NK-92 (cell line): ENCODE data around the gene SUN1.
A peak's percentile ranks its signal among the peaks of the same experiment; 100 is the strongest.

ENCODE experiments used
- DNase-seq: peaks from one replicate; lab custom pipeline; 2025; ENCODE audit not compliant: unreplicated experiment; lab: John Stamatoyannopoulos, UW

SUN1 gene

DNA sequence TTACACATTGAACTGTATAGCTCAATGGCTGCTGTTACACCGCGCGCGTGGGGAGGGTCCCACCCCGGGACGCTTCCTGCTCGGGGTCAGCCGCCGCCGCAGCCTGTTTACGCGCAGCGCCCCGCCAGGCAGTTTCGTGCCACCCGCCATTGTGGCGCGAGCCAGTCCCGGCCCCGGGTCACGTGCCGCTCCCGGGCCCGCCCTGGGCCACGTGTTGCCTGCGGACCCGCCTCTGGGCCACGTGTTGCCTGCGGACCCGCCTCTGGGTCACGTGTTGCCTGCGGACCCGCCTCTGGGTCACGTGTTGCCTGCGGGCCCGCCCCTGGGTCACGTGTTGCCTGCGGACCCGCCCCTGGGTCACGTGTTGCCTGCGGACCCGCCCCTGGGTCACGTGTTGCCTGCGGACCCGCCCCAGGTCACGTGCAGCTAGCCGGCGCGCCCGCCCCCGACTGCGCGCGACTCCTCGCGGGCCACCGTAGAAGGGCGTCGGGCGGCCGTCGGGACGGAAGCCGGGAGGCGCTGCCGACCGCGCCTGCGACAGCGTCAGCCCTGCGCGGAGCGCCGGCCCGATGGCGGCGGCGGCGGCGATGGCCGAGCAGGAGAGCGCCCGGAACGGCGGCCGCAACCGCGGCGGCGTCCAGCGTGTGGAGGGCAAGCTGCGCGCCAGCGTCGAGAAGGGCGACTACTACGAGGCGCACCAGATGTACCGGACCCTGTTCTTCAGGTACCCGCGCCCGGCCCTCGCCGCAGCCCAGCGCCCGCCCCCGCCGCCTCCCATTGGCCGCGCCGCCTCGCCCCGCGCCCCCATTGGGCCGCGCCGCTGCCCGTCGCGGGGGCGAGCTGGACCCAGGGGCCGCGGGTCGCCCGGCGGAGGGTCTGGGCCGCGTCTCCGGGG is 44.0 kb downstream of the SUN1 start, which contains the start of gene GET4:
GET4 (plus strand) TSS at position 478 of the 895 bp plus-strand sequence; CDS start at position 570, 92 bp downstream.
- DNase-seq: peak; percentile 85

DNA sequence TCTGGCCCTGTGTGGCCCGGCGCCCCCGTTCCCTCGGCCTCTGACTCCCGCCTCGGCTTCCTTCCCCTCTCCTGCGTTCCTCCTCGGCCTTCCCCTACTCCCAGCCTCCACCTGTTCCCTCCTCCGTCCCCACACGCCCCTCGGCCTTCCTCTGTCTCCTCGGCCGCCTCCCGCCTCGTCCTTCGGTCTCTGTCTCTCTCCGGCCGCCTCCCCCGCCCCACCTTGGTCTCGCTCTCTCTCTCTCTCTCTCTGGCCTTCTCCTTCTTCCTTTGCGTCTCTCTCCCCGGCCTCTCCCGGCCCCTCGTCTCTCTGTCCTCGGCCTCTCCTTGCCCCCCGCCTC is 44.7 kb downstream of the SUN1 start:
- DNase-seq: no peak

DNA sequence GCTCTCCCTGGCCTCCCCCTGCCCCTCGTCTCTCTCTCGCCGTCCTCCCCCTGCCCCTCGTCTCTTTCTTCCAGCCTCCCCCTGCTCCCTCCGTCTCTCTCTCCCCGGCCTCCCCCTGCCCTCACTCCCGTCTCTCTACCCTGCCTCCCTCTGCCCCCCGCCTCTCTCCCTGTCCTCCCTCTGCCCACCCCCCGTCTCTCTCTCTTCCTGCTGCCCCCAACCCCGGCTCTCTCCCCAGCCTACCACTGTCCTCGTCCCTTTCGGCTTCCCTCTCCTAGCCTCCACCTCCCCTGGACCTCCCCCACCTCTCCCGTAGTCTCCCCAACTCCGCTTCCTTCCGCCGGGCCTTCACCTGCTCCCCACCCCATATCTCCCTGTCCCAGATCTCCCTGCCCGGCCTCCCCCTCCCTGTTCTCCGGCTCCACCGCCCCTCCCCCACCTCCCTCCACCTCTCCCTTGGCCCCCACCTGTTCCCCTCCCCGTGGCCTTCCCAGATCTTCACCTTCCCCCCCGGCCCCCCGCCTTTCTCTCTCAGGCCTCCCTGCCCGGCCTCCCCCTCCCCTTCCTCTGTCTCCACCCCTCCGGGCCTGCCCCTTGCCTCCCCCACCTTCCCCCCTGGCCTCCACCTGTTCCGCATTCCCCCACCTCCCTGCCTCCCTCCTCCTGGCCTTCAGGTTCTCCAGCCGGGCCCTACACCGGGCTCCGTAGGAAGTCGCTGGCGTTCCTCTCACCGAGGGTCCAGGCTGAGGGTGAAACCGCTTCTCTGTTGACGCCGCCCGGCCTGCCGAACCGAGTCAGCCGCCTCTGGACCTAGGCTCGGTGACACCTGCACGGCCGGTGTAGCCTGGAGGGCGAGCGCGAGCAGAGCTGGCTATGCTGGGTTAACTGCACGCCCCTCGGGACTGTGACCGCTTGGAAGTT is 45.3 kb downstream of the SUN1 start:
- DNase-seq: no peak

DNA sequence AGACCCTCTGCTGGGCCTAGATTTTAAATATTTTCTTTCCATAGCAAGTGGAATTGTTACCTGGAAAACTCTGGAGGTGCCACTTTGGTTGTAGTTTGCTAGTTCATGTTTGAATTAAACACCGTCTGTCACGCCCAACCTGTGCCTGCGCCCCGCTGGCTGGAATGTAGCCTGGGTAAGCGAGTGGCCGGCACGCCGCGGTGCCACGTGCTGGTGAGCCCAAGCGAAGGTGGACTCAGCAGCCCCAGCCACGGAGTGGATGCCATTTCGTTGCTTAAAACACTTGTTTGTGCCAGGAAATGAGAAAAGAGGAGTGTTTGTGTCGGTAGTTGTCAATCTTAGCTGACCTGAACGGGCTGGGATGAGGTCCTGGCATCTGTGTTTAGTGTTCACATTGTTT is 46.8 kb downstream of the SUN1 start:
- no peak for DNase-seq

DNA sequence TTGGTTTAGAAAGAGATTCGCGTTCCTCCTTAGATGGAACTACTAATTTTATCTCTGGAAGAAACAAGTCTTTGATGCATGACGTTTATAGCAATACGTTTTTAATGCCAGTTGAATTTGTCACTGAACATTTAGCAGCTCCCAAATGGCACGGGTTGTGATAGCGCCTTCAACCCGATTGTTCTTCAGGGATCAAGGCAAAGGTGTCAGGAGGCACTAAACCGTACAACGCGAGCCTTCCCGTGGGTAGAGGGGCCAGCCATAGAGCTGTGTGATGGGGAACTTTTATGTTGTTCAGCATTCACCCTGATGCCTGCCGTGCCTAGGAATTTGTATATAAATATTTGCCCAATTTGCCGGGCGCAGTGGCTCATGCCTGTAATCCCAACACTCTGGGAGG is 47.4 kb downstream of the SUN1 start:
- no peak for DNase-seq

DNA sequence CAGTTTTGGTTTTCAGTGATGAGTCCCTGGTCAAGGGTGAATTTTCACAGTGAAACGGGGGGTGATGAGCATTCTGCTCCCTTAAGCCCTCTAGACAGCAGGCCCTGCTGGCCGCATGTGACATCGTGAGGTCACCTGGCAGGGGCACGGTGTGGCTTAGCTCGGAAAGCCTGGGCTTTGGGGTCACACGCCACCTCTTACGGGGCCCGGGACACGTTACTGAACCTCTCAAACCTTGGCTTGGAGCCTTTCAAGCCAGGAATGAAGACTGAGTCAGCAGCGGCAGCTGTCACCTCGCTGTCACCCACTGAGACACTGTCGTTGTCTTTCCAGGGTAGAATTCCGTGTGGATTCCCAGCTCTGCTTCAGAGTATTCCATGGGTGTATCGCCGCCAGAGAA is 48.2 kb downstream of the SUN1 start:
- DNase-seq: no peak

DNA sequence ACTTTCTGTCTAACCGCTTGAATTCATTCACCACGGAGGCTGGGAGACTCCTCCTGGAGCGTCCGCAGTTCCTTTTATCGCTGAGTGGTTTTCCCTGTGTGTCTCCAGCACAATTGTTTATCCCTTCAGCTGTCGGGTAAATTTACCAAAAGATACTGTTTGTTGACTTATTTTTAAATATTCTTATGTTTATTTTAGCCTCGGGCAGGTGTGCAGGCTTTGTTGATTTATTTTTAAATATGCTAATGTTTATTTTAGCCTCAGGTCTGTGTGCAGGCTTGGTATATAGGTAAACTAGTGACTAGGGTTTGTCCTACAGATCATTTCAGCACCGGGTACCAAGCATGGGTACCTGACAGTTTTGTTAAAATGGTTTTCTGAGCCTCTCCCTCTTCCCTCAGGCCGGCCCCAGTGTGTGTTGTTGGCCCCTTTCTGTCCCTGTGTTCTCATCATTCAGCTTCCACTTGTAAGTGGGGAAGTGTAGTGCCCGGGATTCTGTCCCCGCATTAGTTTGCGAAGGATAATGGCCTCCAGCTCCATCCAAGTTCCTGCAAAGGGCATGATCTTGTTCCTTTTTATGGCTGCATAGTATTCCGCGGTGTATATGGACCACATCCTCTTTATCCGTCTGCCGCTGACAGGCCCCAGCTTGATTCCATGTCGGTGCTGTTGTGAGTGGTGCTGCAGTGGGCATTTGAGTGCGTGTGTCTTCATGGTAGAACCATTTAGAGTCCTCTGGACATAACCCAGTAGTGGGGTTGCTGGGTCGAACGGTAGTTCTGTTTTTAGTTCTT is 49.4 kb downstream of the SUN1 start:
- DNase-seq: no peak

DNA sequence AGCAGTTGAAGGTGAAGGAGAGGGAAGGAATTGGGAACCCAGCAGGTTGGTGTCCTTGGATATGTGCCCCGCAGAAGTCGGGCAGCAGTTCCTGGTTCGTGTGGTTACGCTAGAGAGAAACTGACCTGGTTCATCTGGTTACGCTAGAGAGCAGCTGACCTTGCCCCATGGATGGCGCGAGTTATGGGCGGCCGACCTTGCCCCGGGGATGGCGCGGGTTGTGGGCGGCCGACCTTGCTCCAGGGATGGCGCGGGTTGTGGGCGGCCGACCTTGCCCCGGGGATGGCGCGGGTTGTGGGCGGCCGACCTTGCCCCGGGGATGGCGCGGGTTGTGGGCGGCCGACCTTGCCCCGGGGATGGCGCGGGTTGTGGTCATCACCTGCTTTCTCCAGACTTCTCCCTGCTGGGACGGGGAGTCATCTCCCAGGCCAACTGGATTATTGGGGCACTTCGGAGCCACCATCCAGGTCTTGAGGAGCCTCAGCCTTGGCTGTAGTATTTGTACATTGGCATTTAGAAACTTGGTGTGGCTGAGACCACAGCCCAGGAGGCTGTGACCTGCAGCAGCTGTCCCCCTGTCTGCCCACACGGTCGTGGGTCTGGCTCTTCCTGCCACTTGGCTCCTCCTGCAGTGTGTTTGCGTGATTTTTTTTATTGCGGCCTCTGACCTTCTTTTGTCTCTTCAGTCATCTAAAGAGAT is 50.2 kb downstream of the SUN1 start:
- DNase-seq: no peak

DNA sequence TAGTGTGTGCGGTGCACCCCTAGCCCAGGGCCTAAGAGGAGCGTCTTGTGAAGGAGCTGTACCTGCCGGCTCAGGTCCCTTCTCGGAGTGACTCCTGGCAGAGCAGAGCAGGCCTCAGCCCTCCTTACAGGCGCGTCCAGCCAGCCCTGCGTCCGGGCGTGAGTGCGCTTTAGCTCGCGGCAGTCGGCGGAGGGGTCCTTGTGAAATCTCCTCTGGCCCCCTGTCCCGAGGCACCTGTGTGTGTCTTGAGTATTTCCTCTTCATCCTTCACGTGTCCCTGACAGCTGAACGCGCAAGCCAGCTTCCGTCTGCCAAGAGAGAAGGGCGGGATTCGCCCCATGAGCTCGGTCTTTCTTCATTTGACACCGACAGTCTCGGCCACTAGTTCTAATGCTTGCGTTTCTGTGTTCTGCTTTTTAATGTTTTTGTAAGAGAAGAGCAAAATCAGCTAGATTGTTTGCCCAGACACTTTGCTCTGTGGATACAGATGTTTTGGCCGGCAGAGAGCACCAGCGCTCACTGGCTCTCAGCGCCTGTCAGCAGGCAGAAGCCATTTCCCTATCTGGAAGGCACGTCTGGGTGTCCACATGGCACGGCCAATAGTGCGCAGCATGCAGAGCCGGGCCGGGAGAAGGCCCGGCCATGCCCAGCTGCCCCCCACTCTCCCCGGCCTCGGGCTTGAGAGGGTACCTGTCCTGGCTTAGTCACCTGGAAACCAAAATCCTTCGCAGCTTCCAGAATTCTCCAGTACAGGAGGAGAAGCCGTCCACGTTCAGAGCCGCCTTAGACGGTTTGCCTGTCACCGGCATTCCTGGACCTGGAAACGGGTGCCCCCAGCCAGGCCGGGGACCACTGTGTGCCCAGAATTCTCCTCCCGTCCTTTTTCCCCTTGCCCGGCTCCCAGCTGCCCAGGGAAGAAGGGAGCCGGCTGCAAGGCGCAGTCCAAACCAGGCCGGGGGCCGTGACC is 51.1 kb downstream of the SUN1 start:
- no peak for DNase-seq

DNA sequence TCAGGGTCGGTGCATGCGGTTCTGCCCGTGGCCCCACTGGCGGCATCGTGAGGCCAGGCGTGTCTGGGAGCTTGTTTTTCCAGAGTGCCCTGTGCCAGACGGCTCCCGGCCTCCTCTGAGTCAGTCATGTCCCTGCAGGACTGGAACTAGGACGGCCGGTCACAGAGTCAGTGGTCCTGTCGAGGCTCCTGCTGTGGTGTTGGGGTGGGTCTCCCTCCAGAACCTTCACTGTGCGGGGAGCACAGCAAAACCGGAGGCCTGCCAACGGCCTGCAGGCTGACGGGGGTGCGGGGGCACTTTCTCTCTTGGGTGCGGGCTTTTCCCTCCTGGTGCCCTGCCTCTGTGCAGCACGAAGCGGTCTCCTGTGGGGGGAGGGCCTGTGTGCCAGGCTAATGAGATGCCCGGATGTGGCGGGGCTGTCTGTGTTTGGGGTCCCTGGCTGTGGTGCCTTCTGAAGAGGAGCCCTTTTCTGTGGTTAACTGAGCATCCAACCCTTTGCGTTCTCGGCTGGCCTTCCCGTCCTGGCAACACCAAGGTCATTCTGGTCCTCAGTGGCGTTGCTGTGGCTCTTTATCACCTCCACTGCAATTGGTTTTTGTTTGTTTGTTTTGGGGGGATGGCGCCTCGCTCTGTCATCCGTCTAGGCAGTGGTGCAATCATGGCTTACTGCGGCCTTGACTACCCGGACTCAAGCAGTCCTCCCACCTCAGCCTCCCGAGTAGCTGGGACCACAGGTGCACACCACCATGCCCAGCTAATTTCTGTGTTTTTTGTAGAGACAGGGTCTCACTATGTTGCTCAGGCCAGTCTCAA is 52.1 kb downstream of the SUN1 start:
- no peak for DNase-seq

DNA sequence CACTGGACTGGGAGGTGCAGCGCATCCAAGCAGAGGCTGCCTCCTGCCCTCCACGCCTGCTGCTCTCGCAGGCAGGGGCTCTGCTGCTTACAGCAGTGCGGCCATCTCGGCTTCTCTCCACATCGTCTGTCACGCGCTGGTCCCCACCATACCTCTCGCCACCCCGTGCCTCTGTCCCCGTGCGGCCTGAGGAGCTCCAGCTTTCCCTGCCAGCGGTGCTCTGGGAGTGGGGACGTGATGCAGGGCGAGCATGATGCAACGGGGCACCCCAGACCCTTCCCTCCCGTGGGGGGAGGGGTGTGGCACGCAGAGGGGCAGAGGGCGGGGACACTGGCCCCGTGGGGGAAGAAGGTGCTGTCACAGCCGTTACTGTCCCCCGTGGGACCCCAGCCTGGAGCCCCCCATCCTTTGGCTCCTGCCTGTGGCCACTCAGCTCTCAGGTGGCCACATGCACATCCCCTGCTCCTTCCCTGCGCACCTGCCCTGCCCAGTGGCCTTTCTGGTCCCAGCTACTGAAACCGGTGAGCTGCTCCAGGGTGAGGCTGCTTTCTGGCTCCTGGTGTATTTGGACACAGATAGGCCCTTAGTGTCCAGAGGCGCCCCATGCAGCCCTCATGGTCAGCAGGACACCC is 53.1 kb downstream of the SUN1 start:
- no peak for DNase-seq

DNA sequence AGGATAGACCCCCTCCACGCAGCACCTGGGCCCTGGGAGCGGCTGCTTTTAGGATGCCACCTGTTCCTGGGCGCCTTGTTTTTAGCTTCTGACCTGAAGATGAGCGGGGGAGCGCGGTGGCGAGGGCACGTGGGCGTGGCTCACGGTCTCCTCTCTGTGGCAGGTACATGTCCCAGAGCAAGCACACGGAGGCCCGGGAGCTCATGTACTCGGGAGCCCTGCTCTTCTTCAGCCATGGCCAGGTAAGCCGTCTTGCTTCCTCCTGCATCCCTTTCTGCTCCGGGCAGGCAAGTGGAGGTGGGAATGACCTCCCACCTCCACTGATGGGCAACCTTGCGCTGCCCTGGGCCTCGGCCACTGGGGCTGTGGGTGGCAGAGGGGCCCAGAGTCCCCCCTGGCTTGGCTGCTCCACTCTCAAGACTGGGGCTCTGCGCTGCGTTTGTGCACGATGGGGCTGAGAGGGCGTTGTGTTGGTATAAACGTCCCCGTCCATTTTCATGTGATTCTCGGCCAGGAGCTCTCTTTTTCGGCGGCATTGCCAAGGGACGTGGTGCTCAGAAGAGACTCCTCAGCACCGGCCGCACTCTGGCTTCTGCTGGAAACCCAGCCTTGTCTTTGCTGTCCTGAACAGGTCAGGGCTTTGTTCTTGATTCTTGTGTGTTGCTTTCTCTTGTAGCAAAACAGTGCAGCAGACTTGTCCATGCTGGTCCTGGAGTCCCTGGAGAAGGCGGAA is 53.8 kb downstream of the SUN1 start:
- DNase-seq: no peak

DNA sequence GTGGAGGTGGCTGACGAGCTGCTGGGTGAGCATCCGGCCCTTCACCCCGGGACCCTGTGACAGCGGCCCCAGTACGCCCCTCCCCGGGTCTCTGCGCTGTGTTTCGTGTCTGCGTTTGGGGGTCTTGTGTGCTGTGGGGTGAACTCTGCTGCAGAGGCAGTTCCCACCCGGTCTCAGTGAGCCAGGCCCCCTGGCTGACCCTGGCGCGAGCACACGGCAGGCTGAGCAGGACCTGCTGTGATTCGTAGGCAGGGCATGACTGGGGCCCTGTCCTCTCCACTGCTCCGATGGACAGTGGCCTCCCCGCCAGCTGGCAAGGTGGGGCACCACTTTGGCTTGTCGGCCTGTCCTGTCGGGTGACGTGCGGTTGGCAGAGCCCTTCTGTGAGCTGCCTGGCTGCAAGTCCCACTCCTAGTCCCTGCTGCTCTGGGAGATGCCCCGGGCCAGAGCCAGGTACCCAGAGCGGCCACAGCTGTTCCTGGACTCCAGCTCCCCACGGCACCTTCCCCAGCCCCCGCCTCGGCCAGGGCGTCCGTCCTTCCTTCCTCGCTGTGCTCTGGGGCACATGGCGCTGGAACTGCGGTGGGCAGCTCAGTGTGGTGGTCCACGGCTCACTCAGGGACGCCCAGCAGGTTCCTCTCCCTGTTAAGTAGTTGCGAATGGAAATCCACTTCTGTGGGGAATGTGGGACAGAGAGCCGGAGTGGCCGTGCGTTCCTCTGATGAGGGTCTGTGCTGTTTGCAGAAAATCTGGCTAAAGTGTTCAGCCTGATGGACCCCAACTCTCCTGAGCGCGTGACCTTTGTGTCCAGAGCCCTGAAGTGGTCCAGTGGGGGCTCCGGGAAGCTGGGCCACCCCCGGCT is 54.6 kb downstream of the SUN1 start:
- DNase-seq: no peak

DNA sequence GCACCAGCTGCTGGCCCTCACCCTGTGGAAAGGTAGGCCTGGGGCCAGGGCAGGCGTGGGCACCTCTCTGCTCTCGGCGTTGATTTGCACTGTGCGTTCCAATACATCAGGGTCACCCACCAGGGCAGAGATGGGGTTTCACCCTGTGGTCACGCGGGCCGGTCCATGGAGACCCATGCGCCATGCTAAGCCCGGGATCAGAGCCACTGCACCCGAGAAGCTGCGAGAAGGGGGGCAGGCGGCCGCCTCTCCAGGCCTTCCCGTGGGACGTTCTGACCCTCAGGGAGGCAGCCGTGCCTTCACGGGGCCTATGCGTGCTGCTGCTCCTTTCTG is 55.2 kb downstream of the SUN1 start:
- no peak for DNase-seq

DNA sequence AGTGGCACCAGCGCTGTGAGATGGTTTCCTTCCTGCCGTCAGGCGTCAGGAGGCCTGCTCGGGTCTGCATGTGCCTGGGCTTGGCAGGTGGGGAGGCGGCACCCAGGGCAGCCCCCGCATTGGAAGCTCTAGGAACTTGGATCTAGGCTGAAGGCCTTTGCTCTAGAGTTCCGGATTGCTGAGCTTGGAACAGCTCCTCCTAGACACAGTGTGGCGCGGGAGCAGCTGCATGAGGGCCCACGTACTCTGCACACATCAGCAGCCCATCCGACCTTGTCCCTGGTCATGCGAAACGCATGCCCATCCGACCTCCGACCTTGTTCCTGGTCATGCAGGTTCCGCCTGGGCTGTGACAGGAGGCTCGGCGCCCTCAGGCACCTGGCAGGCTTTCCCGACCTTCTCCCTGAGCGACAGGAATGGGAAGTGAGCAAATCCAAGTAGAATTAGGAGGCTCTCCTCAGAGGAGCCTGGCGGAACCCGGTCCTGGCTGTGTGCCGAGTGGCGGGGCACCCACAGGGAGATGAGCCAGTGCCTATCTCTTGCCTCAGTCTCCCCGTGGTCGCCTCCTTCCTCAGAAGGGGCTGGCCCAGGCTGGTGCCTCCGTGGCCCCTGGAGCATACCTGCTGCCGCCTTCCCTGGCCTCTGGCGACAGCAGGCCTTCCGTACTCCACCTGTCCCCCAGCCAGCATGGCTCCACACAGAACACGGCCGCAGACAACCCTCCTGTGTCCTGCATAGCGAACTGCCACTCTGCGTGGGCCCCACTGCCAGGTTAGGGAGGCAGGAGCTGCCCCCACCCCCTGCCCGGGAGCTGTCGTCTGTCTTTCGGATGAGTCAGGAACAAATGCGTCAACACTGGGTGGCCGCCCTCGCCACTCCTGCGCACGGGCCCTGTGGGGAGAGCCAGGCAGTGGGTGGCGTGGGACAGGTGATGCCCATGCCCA is 56.1 kb downstream of the SUN1 start:
- DNase-seq: no peak

DNA sequence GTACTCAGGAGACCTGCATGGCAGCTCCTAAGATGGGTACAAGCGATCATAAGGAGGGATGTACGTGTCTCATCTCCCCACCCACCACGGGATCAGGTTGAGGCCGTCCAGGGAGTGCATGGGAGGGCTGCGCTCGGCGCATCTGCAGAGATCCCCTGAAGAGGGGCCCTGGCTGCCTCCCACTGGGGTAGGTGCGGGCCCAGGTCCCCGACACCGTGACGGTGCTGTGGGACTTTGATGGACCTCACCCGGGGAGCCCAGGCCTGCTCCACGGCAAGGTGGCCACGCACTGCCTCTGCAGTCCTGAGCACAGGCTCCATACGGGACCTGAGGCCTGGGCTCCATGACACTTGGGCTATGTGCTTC is 56.7 kb downstream of the SUN1 start:
- DNase-seq: no peak
